GM13977 (cell line): Measurements from ENCODE around the gene PDLIM5.

Experiments
- DNase-seq: peaks from one replicate; pipeline ENCODE4 v3.0.0; 2012; ENCODE audit warnings: low spot score
- CTCF ChIP-seq: IDR thresholded peaks from 2 replicates; pipeline ENCODE4 v1.5.1; 2012; ENCODE audit warnings: mild to moderate bottlenecking, control low read depth; ENCODE audit not compliant: insufficient read depth; ENCODE audit errors: extremely low read depth, missing control alignments
- in situ Hi-C: fragments of 300-500 bp; cut with MboI; formaldehyde crosslinking; loops from one replicate; pipeline ENCODE4 v1.12.0; 2022; ENCODE audit warnings: low sequenced_read_pairs, low pct_unique_long_range_greater_than_20kb, mixed read lengths, inconsistent platforms; ENCODE audit not compliant: unreplicated experiment

Gene PDLIM5

GRCh38 chr4:94595880-94596483 is 144.2 kb downstream of the PDLIM5 start:
- TF ChIP-seq CTCF, result peak; percentile 65
- DNase-seq, result peak; percentile 45
- in situ Hi-C loops, result loop anchor here (10.0 to 25.0 kb wide), 2 partner anchors 191 to 809 kb away; no protein-coding TSS in a partner anchor

GRCh38 chr4:94598758-94599157 is 147.0 kb downstream of the PDLIM5 start:
- in situ Hi-C loops, result loop anchor here (10.0 to 25.0 kb wide), 2 partner anchors 194 to 811 kb away; no protein-coding TSS in a partner anchor
- no peak for DNase-seq
- TF ChIP-seq CTCF, result no peak

GRCh38 chr4:94603170-94603747 is 151.5 kb downstream of the PDLIM5 start:
- no peak for DNase-seq

GRCh38 chr4:94605241-94605805 is 153.6 kb downstream of the PDLIM5 start:
- no peak for DNase-seq
- TF ChIP-seq CTCF, result no peak
- in situ Hi-C loops, result no loop called here

More at GRCh38 chr4:94603170-94603747, 151.5 kb downstream of the PDLIM5 start:
- no peak for TF ChIP-seq CTCF
- in situ Hi-C loops, result no loop called here

- in situ Hi-C loops, result no loop called here
- no peak for TF ChIP-seq CTCF
- no peak for DNase-seq
Observed at GRCh38 chr4:94610145-94610544, 158.4 kb downstream of the PDLIM5 start.

GRCh38 chr4:94613248-94613647 is 161.5 kb downstream of the PDLIM5 start:
- DNase-seq, result no peak
- in situ Hi-C loops, result no loop called here
- no peak for TF ChIP-seq CTCF
